SIG-M5 treated with dmso at 0.1 percent for 504 hours (cell line): ENCODE data around the gene CSGALNACT2.

Experiments
- DNase-seq: peaks from one replicate; lab custom pipeline; 2025; ENCODE audit not compliant: unreplicated experiment; lab: John Stamatoyannopoulos, UW

The CSGALNACT2 gene

GRCh38 chr10:43200538-43201390 is 62.5 kb downstream of the CSGALNACT2 start:
- no peak for DNase-seq

DNA sequence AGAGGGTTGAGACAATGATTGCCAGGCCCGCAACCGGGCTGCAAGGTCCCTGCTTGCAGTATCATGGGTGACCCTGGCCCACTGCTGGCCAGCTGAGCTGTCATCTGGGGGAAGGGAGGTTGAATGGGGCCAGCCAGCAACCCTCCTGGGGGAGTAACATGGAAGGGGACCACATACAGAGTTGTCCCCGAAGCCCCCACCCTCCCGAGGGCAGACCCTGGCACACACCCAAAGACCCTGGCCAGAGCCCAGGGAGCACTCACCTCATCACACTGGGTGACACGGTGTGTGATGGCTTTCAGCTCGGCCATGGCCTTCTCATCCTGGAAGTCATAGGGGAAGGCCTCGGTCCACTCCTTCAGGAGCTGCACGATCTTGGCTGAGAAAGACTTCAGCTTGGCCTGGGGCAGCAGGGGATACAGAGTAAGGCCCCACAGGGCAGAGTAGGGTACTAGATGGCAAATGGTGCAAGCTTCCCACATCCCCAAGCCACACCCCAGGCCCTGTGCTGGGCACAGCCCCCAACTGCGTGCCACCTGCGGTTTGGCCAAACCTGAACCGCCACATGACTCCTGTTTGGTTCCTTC is 63.4 kb downstream of the CSGALNACT2 start:
- no peak for DNase-seq

DNA sequence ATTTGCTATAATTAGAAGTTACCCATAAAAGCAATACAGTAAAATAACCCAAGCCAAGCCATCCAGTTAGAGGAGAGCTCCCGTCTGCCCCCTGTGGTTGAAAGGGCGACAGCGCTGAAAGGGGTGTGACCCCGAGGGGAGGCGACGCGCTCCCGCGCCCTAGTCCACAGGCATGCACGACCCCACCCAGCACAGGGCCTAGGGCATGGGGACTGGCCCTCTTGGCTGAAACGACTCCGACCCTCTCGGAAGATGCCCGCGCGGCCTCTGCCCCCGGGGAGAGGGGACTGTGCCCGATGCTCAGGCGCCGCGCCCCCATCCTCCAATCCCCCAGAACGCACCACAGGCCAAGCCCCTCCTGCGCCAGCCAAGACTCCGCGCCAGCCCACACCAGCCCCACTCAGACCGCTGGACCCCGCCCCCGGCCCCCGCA is 64.0 kb downstream of the CSGALNACT2 start:
- DNase-seq: peak; percentile 31

DNA sequence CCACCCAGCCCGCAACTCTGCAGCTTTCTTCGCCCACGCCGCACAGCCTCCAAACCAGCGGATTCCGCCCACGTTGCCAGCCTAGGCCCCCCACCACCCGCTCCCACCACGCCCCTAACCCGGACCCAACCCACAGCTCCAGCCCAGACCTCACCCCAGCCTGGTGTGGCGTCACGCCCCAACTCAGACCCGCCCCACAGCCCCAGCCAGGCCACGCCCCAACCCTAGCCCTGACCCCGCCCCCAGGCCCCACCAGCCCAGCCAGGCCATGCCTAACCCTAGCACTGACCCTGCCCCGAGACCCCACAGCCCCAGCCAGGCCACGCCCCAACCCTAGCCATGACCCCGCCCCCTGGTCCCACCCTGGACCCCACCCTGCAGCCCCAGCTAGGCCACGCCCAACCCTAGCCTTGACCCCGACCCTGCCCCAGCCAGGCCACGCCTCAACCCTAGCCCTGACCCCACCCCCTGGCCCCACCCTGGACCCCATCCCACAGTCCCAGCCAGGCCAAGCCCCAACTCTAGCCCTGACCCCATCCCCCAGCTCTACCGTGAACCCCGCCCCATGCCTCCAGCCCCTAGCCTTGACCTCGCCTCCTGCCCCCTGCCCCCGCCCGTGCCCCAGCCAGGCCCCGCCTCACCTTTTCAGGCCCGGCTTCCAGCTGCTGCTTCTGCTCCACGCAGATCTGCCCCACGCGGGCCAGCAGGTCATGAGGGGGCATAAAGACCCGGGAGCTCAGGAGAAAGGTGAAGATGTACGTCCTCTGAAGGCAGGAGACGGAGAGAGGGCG is 64.6 kb downstream of the CSGALNACT2 start:
- no peak for DNase-seq

GRCh38 chr10:43203448-43204041 is 65.3 kb downstream of the CSGALNACT2 start:
- no peak for DNase-seq

DNA sequence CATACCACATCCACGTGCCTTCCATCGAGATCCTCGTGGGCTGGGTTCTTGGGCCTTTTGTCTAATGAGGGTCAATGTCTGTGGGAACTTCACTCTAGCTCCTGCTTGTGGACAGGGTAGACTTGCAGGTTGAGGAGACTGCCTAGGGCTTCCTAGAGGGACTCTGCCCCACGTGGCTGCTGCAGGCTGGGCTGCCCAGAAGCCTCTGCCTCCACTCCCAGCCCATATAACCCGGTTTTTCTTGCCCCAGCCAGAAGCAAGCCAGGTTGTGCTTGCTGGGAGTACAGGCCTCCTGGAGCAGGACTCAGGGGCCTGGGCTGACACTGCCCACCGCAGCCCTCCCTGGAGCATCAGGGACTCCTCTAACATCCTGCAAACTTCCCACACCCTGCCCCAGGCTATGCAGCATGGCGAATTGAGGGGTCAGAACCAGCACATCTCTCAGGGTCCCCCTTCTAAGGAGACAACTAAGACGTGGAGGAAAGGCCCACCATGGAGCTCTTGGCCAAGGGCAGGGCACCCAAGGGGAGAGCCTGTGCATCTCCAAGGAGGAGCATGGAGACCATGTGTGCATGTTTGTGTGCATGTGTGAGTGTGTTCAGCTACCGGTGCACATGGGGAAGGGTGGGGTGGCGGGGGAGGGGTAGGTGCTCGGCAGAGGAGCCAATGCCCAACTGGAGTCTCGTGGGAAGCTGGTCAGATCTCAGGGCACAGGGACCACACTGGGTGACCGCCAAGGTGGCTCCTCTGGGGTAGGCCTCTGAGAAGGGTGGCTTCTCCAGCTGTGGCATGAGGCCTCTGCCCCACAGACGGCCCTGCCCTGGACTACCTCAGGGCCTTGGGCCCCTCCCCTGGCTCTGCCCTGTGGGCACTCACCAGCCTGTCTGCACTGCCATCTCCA is 66.0 kb downstream of the CSGALNACT2 start:
- DNase-seq: no peak

- peak; percentile 64 for DNase-seq
Measured at GRCh38 chr10:43204943-43205671, 66.9 kb downstream of the CSGALNACT2 start.

GRCh38 chr10:43205681-43206390 is 67.6 kb downstream of the CSGALNACT2 start:
- no peak for DNase-seq

DNA sequence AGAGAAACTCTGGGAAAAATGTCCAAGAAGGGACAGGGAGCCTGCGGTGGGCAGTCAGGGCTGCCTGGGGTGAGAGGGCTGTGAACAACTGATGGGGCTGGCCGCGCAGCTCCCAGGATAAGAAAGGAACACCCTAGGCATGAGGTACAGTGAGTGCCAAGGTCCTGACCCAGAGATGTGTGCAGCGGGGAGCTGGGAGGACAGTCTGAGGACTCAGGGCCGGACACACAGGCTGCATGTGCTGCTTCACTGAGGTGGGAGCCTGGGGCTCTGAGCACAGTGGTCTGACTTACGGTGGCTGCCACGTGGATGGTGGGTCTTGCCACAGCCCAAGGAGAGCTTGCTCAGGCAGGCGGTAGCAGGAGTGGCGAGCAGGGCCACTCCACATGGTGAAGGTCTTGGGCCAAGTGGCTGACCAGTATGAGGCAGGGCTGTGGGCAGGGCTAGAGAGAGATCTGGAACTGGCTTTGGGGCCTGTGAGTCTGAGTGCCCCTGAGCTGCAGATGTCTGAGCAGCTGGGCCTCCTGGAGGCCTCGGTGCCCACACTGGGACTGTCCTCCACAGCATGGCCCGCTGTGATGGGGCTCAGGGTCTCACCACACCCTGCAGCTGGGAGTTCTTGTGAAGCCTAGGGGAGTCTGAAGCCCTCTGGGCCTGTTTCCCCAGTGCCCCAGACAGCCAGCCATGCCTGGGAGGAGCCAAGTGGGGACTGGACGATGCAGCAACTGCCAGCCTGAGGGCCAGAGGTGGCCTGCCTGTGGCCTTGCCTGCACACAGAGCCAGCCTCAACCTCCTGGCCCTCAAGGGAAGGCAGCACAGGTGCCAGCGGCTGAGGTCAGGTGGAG is 68.4 kb downstream of the CSGALNACT2 start:
- no peak for DNase-seq

DNA sequence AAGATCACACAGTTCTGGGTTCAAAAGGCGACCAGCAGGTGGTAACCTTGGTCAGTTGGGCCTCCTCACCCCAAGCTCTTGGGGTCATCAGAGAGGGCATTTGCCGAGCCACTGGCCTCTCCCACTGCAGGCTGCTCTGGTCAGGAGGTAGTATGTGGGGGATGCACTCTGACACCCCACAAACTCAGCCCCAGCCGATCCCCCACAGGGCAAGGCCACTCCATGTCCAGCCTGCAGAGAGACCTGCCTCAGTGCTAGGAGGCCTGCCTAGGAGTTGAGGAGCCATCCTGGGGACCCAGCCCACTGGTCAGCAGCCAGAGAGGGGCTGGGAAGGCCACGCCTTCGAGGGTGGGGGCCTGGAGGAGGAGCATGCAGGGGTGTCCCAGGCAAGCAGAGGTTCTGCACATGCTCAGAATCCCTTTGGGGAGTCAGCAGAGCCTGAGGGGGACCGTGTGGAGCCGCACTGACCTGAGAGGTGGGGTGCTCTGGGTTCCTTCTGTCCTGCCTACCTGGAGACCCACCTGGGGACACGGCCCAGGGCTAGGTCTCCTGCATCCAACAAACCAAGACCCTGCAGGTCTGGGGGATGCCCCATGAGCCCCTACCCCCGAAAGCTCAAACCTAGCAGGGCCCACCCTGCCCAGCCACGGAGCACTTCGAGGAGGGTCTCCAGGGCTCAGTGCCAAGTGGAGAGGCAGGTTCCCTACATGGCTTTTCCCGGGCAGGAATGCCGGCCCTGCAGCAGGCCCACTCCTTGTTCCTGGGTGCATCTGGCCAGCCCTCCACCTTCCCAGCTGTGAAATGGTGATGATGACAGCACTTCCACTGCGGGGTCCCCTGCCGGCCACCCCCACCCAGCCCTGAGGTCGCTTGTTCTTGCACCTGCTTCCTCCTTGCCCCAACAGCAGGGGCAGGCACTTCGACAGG is 70.2 kb downstream of the CSGALNACT2 start:
- DNase-seq: no peak

- no peak for DNase-seq
Measured at GRCh38 chr10:43209074-43209455, 70.8 kb downstream of the CSGALNACT2 start.

GRCh38 chr10:43209651-43210141 is 71.5 kb downstream of the CSGALNACT2 start:
- DNase-seq: no peak

- DNase-seq: no peak
Measured at GRCh38 chr10:43210556-43210955, 72.3 kb downstream of the CSGALNACT2 start.

- no peak for DNase-seq
Measured at GRCh38 chr10:43211030-43211429, 72.8 kb downstream of the CSGALNACT2 start.

DNA sequence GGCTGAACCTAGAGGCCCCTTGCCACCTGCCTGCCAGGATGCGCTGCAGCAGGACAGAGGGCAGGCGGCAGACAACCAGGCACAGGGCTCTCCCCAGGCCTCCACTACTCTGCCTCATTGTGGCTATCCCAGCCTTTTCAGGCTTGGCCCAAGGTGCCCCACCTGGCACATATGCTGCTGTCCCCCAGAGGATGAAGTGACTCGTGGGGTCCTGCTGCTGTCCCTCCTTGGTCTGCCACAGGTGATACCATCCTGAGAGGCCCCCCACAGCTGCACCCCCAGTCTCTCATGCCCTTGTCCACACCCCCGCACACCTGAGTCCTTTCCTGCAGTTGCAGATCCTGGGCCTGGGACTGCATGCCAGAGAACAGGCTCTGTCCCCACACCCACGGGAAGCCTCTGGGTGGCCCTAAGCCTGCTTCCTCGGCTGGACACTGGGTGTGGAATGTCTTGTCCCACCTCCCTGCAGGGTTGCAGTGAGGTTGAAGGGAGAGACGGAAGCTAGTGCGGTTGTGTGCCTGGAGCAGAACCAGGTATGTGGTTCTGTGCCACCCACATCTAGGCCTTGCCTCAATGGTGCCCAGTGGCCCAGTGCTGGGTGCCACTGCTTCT is 73.3 kb downstream of the CSGALNACT2 start:
- no peak for DNase-seq

GRCh38 chr10:43212043-43212721 is 73.9 kb downstream of the CSGALNACT2 start:
- DNase-seq: no peak
